ENCODE data around the gene EPHA7.

The EPHA7 gene

DNA sequence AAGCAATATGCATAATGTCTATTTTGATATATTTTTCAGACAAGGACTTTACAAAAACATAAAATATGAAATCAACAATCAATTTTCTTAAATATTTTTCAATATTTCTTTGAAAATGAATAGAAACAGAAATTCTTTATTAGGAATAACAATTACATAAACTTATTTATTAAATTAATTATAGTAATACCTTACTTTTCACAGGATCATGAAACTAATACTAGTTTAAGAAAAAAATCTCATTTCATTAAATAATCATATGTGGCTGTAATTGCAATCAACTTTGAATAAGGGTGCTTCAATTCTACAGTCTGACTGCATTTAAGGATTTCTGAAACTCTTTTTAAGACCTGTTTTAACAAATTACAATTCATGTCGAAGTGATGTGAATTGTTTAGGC lies 26.6 kb downstream of the EPHA7 start:
- no peak for DNase-seq

DNA sequence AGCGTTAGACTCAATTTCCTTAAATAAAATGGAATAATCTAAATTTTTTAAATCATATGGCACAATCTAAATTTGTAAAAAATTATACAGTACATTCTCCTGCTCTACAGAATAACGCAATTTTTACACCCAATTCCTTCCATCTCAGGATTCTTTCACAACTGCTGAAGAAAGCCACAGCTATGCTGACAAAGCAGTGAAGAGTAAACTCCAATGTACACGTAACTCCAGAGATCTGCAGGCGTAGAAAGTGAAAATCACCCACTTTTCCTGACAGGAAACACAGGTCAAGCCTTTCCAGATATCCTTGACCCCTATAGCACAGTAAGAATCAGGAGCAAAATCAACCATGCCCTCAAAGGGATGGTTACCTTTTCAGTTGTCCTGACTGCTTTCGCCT lies 27.4 kb downstream of the EPHA7 start:
- no peak for DNase-seq

DNA sequence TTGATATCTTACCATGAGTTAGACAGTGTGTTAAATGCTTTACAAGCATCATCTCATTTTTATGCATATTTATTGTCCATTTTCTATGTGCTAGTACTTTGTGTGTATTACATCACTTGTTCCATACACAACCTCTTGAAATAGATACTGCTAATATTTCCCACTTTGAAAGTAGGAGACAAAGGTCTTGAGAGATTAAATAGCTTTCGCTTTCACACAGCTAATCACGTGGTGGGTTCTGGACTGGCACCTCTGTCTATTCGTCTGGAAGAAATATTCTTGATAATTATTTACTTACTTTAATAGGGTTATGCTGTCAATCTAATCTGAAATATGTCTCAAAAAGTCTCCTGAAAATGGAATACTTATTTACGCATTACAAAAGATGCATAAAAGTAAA lies 30.2 kb downstream of the EPHA7 start:
- no peak for DNase-seq

DNA sequence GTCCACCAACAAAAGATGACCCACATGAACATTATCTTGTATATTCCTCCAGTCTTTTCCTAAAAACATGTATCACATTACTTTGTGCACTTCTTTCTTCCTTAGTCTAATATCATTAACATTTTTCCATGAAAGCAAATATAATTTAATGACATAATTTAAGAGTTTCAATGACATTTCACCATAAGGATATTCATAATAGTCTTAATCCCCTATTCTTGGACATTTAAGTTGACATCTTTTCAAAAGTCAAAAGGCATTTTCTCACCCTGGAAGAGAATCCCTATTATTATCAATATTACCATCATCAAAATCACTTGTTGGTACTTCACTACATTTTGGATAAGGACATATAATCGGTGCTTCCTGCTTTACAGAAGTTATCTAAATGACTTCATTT lies 31.3 kb downstream of the EPHA7 start:
- DNase-seq: no peak

DNA sequence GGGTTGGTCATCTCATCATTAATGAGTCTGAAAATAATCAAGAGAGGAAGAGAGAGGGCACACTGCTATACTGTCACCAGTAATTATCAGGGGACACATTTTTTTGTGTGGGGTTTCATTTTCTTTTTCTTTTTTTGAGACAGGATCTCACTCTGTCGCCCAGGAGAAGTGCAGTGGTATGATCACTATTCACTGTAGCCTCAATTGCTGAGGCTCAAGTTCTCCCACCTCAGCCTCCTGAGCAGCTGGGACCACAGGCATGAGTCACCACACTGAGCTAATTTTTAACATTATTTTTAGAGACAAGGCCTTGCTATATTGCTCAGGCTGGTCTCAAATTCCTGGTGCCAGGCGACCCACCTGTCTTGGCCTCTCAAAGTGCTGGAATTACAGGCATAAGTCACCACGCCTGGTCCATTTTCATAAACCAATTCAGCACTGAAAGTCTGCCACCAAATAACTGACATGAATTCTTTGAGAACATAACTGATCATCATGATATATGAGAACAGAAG lies 43.3 kb downstream of the EPHA7 start:
- DNase-seq: no peak

DNA sequence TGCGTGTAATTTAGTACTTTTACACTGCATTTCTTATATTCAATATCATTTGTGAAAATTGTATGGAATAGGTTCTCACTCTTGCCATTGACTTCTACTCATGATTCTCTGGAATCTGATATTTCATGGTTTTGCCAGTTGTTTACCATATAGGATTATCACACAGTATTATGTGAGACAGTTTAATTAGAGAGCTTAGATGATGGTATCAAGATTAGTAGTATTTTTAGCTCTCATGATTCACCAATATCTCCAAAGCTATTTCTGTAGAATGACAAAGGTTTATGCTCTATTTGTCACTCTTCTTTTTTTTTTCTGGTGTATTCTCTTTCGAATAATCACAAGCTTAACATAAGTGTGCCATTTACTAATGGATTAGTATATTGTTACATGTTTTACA lies 45.9 kb downstream of the EPHA7 start:
- no peak for DNase-seq

DNA sequence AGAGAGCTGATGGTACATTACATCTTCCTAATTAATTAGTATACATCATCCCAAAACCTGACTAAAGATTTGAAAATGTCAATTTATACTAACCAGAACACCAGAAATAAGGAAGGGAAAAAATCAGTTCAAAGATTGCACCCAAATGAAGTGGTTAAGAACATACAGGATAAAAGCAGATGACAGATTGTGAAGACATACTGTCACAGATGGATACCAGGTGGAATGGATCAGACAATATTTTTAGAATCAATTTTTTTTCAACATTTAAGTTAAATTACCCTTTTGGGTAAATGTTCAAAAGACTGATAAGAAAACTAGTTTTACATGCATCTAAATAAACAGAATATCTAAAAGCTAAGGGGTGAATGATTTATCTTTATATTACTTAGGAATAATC lies 47.6 kb downstream of the EPHA7 start:
- DNase-seq: no peak

DNA sequence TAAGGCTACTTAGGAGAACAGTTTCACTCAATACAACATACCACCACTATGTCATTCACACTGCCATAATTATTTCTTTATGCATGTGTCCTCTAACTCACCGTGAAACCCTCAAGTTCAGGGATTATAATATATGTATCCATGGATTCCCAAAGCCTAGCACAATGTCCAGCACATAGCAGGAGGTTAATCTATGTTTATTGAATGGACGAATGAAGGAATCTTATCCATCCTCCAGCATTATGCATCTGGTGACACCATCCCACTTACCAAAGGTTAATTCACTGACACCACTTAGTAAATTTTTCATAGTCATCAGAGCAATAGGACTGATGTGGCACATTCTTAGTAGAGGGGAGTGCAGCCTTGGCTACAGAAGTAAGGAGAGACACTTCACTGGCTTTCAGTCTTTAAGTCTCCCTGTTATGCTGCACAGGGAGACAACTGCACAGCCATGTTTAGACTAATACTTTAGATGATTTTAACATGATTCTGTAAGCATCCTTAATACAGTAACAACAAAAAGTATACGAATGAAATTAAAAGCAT lies 49.7 kb downstream of the EPHA7 start:
- DNase-seq: no peak

DNA sequence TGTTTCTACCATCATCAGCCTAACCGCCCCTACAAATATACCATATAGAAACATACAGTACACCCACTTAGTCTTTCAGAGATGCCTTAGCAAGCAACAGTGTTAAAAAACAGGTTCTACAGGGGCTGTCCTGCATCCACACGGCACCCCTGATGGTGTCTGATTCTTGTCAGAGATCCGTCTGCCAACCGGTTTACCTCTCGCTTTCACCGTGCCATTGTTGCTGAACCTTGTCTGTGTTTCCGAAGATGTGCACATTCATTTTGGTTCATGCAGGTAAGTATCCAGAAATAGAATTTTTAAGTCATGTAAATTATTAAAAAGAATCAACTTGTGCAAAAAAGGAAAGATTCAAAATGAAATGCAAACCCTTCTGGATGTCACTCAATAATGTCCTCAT lies 52.9 kb downstream of the EPHA7 start:
- DNase-seq: no peak

DNA sequence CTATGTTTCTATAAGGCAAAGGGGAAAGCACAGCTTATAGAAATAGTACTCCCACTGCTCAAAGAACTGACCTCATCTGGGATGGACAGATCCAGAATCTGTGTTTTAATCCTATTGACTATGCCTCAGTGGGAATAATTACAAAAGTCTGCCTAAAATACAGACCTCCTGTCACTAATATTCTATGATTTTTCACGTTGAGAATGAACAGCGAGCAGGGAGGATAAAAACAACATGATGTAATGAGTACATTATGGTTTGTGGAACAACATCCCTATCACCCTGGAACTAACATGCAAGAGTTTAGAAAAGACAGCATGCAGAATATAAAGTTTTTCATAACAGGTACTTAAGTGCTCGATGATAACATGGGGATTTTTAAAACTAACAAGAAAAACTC lies 53.9 kb downstream of the EPHA7 start:
- no peak for DNase-seq

DNA sequence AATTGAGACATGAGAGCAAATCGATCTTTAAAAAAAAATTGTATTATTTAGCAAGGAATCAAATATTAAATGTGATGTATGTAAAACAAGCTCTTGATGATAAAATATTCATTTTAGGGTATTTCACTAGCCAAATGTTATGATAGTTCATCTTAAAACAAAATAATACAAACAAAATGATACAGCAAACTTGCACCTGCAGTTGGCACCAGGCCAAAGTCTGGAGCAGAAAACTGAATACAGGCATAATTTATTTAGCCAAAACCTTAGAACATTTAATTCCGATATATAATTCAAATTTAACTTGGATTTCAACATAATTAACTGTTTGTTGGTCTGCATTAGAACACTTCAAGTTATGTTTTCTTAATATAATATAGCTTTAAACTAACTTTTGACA lies 60.9 kb downstream of the EPHA7 start:
- no peak for DNase-seq

DNA sequence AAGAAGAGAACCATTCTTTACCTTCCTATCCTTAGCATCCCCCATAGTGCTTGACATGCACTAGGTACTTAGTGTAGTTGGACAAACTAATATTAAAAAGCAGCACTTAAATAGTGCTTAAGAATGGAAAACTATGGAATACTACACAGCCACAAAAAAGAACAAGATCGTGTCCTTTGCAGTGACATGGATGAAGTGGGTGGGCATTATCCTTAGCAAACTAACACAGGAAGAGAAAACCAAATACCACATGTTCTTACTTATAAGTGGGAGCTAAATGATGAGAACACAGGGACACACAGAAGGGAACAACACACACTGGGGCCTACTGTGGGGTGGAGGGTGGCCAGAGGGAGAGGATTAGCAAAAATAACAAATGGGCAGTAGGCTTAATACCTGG lies 66.8 kb downstream of the EPHA7 start:
- DNase-seq: no peak

DNA sequence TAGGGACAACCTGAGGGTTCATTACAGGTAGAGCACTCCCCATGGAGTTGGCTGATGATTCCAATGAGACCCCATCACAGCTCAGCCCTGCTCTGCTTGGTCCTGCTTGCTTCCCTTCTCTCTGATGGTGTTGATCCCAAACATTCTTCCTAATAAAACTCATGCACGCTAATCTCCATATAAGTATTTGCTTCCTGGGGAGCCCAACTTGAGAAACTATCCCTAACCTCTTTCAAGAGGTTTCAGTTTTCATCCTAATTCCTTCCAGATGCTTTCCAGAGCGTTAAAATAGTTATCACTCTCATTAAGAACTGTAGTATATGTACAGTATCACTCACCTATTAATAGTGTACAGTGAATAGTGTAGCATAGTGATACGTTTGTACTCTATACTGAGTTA lies 68.1 kb downstream of the EPHA7 start:
- no peak for DNase-seq

DNA sequence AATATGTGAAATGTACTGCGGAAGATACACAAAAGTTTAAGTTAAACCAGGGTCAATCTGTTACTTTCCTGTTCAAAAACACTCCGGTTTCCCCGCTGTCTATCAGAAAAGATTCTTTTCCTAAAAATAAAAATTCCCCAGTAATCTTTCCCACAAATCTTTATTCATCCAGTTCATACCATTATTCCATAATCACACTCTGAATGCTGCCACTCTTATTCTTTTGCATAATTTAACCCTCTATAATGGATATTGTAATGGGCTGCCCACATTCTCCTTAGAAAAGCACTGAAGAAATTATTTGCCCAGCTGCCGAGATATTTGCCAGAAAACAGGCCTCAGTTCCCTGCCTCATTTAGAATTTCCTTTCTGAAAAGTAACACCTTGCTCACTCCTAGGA lies 68.6 kb downstream of the EPHA7 start:
- DNase-seq: no peak

DNA sequence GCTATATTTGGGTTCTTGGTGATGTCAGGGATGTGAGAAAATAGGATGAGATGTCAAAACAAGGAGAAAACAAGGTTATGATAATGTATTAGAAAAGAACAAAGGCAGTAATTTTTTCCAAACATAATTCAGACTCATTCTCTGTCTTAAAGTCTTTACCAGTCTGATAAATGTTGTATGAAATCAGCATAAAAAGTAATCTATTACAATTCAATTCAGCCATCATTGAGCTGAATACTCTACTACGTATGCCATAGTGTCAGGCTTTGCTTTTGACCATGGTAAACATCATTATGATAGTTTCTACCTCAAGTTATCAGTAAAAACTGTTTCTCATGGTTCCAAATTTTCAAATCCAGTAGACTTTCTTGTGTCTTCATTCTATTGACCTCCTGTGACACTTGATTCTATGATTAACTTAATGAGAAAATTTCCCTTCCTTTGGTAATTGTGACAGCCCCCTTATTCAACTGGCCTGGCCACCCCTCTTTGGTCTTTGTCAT lies 75.0 kb downstream of the EPHA7 start:
- DNase-seq: no peak

DNA sequence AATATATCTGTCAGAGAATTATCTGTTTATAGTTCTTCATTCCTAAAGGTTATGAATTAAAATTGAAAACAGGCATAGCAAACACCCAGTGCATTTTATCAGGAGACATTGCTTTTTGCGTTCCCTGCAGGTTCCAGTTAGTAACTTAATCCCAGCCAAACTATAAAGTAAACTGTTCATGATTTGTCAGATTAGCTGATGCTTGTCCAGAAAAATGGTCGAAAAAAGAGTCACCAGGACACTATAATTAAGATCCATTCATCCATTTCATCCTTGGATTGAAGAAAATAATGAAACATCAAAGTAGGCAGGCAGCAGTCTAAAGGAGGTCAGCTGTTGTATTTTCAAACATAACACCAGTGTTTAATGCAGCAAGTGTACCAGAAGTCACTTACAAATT lies 75.9 kb downstream of the EPHA7 start:
- no peak for DNase-seq

DNA sequence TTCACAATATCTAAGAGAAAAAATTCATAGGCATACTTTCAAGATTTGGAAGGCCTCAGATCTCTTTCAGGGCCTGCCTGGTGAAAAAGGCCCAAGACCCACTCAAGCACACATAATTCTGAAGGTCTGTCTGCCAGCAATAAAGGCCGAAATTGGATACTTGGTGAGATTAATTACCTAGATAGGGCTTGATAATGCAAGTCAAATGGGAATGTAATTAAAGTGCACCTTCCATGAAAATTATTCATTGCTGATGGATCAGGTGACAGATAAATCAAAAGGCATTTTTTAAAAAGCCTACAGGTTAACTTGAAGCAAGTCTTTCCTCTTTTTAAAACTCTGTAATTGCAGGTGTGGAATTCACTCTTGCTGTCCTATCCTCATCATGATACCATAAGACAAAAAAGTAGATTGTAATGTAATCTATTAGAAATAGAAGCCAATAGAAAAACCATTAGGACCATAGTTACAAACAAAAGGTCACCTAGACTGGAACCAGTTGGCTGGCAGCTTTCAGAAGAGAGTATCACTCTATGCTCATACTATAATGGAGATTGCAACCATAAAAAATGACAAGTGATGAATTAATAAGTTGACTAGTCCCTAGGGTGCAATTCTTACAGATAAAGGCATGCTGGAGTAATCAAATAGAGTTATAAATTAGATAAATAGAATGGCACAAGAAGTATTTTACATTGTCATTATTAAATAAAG lies 77.3 kb downstream of the EPHA7 start:
- DNase-seq: no peak

DNA sequence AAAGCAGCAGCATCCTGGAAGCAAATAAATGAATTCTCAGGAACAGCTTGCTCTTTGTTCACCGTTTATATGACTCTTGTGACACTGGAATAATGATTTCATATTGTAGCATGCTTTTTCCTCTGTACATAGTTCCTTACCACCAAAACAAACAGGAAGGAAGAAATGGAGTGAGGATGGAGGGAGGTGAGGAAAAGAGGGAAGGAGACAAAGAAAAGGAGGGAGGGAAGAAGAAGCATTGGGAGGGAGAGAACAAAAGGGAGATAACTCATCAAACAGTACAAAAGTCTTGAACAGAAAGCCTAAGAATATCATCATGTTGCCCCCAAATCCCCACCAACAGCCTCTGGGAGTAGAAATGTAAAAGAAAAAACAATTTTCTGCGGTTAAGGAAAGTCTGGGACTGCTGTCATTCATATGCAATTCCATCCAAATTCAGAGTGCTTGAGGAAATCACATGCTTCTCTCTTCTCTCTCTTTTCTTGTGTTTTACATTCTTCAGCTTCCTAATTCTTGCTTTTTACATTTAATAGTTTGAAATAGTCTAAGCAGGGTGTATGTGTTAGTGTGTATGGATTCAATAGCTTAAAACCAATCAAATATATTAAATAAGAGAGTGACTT lies 81.5 kb downstream of the EPHA7 start:
- no peak for DNase-seq

DNA sequence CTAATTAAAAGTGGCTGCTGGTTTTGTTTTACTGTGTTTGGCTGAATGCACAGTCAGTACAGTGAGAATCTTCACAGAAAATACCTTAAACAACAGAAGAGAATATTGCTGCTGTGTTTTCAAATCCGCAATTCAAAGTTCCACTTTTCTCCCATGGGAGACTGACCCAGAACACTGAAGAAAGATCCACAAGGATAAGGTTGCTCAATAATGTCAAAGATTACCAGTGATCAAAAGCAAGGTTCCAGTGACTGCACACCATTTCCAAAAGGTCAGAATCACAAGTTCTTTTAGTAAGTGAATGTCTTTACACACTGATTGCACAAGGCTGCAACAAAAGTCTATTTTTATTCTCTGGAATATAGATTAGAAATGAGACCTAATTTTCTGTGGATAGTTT lies 82.3 kb downstream of the EPHA7 start:
- no peak for DNase-seq

DNA sequence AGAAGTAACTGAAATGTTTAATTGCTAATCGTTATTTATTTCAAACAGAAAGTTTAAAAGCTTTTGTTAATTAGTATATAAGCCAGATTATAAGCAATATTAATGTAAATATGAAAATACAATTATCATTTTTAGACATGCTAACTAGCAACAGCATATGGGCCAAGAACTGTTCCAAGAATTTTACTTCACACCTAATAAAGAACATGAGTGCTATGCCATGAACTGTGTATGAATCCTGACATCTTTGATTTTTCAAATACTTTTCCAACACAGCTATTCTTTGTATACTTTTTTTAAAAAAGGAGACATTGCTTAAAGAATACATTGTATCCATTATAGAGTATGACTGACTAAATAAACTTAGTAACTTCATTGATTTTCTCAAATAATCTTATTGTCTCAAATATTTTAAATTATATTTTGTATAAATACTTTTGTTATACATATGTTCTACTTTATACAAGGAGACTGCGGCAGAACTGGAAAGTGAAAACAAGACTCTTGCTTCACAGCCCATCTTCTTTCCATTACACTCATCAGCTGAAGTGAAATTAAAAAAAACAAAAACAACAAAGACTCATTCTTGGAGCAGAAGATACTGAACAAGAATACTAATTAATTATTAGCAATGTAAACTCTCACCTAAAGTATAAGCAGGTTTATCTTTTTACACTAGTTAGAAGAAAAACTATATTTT lies 89.9 kb downstream of the EPHA7 start:
- no peak for DNase-seq

DNA sequence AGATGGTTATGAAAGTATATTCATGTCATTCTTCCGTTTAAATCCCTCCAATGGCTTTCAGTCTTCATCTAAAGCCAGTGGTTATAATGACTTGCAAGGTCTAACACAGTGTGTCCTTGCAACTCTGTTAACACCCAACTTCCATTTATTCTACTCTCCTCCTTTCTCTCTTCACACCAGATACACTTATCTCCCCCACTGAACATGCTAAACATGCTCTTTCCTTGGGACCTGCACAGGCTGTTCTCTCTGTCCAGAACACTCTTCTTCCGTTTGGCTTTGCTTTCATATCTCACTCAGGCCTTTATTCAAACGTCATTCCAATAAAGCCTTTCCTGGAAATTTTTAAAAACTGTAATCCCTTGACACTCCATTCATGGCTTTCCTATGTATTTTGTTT lies 91.5 kb downstream of the EPHA7 start:
- no peak for DNase-seq

DNA sequence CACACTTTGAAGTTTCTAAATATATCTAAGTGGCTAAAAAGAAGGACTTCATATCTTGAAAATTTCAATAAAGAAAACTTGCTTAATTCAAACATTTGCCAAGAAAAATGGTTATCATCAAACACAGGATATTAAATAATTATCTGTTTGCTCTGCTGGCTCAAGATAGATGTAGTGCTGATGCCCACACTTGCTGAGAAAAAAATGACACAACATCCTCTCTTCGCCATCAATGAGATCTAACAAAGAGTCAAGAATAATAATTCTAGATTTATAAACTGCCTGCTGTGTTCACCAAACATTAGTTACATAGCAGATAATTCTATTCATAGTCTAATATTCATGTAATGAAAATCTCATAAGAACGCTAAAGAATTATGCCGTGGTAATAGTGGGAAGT lies 93.6 kb downstream of the EPHA7 start:
- DNase-seq: no peak

DNA sequence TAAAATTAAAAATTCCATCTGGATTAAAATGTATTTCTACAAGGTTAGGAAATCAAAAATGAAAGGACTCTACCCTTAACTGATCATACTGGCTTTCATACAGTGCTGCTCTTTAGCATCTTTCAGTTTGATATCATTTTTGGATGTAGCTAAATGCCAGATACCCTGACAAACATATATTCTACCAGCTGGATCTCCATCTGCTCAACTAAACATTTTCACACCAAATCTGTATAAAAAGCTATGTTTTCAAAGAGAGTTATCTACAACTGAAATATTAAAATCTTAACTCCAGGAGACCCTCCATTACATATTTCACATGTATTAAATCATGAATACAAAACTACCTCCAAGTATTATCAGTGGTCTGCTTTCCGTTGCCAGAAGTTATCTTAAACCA lies 95.7 kb downstream of the EPHA7 start:
- no peak for DNase-seq

DNA sequence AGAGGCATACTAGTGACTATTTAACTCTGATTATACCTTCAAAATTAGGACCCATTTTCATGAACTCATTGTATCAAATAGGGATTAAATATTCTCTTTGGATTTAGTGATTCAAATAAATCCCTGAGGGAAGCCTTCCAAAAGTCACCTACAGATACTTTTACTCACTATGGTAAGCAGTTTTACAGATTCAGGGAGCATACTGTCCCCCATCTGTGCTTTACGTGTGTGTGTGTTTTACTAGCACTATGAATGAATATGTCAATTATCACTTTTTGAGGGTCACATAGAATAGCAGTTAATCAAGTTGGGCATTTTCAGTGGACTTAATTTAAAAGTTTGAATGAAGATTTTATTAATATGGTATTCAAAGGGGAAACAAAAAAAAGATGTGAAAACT lies 96.7 kb downstream of the EPHA7 start:
- no peak for DNase-seq

Data from HCEC 1CT (cell line).